Measurements from ENCODE around the gene TDRD3.

TDRD3 gene

GRCh38 chr13:60482012-60482411 lies 85.0 kb downstream of the TDRD3 start:
- H3F3A ChIP-seq (ENCODE audit: insufficient read depth, low read length) = no peaks in the 10 kb centered on the region
- no peak overlapping the region for H2AFZ ChIP-seq (ENCODE audit: low read length)
- no peaks in the 10 kb centered on the region for H4K20me1 ChIP-seq (ENCODE audit: insufficient read depth, low read length)
- H3K36me3 ChIP-seq (ENCODE audit: insufficient read depth, low read length) = peaks cover 3% of the 10 kb centered on the region; the same call in 1 of the 2 replicates
- no peaks in the 10 kb centered on the region for H3K9me2 ChIP-seq (ENCODE audit: low read depth, low read length)
- no peaks in the 10 kb centered on the region for H3K9me3 ChIP-seq (ENCODE audit: low read length)
- TF ChIP-seq, protein P1, sequence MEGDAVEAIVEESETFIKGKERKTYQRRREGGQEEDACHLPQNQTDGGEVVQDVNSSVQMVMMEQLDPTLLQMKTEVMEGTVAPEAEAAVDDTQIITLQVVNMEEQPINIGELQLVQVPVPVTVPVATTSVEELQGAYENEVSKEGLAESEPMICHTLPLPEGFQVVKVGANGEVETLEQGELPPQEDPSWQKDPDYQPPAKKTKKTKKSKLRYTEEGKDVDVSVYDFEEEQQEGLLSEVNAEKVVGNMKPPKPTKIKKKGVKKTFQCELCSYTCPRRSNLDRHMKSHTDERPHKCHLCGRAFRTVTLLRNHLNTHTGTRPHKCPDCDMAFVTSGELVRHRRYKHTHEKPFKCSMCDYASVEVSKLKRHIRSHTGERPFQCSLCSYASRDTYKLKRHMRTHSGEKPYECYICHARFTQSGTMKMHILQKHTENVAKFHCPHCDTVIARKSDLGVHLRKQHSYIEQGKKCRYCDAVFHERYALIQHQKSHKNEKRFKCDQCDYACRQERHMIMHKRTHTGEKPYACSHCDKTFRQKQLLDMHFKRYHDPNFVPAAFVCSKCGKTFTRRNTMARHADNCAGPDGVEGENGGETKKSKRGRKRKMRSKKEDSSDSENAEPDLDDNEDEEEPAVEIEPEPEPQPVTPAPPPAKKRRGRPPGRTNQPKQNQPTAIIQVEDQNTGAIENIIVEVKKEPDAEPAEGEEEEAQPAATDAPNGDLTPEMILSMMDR (IDR thresholded peaks at IDR 0.05; ENCODE audit: low read length) = no peak
- TF ChIP-seq EZH2 (IDR thresholded peaks at IDR 0.05; ENCODE audit: borderline replicate concordance, low read length) = no peak
- H3K4me1 ChIP-seq (ENCODE audit: insufficient read depth, low read length, severe bottlenecking) = no peaks in the 10 kb centered on the region
- H3K79me2 ChIP-seq (ENCODE audit: insufficient read depth, low read length) = no peaks in the 10 kb centered on the region
- no peak overlapping the region for H3K27ac ChIP-seq (ENCODE audit: low read depth, low read length, poor library complexity, severe bottlenecking)
- no peak overlapping the region for H3K4me2 ChIP-seq (ENCODE audit: low read length)
- no peak overlapping the region for H3K4me3 ChIP-seq (ENCODE audit: low read depth, low read length, poor library complexity, severe bottlenecking)
- H3K9ac ChIP-seq (ENCODE audit: low read length) = no peak overlapping the region
- no peaks in the 10 kb centered on the region for H3K27me3 ChIP-seq (ENCODE audit: insufficient read depth, low read length)

DNA sequence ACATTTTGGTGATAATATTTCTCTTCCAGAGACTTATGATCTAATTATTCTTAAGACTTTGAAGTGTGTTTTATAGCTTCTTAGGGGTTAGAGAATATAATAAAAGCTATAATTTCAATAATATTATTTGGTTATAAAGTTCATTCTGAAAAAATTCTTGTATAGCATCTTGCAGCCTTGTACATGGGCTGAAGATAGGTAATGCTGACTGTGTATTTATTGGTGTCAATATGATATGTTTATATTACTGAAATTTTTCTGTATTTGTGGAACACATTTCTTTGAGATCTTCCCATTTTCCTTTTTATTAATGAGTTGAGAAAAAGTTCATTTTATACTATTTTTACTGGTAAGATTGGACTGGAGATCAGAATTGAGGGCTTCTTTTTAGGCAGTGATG lies 87.8 kb downstream of the TDRD3 start:
- no peaks in the 10 kb centered on the region for H3F3A ChIP-seq (ENCODE audit: insufficient read depth, low read length)
- no peak overlapping the region for H2AFZ ChIP-seq (ENCODE audit: low read length)
- H3K9me3 ChIP-seq (ENCODE audit: low read length) = no peaks in the 10 kb centered on the region
- H3K27me3 ChIP-seq (ENCODE audit: insufficient read depth, low read length) = no peaks in the 10 kb centered on the region
- no peaks in the 10 kb centered on the region for H3K4me1 ChIP-seq (ENCODE audit: insufficient read depth, low read length, severe bottlenecking)
- H3K36me3 ChIP-seq (ENCODE audit: insufficient read depth, low read length) = peaks cover 10% of the 10 kb centered on the region; the same call in 1 of the 2 replicates
- no peaks in the 10 kb centered on the region for H3K9me2 ChIP-seq (ENCODE audit: low read depth, low read length)
- no peak overlapping the region for H3K4me2 ChIP-seq (ENCODE audit: low read length)
- TF ChIP-seq, protein P1 (IDR thresholded peaks at IDR 0.05; ENCODE audit: low read length) = no peak
- TF ChIP-seq EZH2 (IDR thresholded peaks at IDR 0.05; ENCODE audit: borderline replicate concordance, low read length) = no peak
- no peak overlapping the region for H3K4me3 ChIP-seq (ENCODE audit: low read depth, low read length, poor library complexity, severe bottlenecking)
- H3K79me2 ChIP-seq (ENCODE audit: insufficient read depth, low read length) = no peaks in the 10 kb centered on the region
- H4K20me1 ChIP-seq (ENCODE audit: insufficient read depth, low read length) = no peaks in the 10 kb centered on the region
- no peak overlapping the region for H3K27ac ChIP-seq (ENCODE audit: low read depth, low read length, poor library complexity, severe bottlenecking)
- H3K9ac ChIP-seq (ENCODE audit: low read length) = no peak overlapping the region

- no peak overlapping the region for H3K27ac ChIP-seq (ENCODE audit: low read depth, low read length, poor library complexity, severe bottlenecking)
- H3K36me3 ChIP-seq (ENCODE audit: insufficient read depth, low read length) = peaks cover 11% of the 10 kb centered on the region
Observed at GRCh38 chr13:60491531-60491930, 94.5 kb downstream of the TDRD3 start.

More at GRCh38 chr13:60491531-60491930, 94.5 kb downstream of the TDRD3 start:
- Histone ChIP-seq H3K4me3 (ENCODE audit: low read depth, low read length, poor library complexity, severe bottlenecking) (no peak overlapping the region), H3K79me2 (ENCODE audit: insufficient read depth, low read length) (no peaks in the 10 kb centered on the region), H2AFZ (ENCODE audit: low read length) (no peak overlapping the region), H3K4me1 (ENCODE audit: insufficient read depth, low read length, severe bottlenecking) (no peaks in the 10 kb centered on the region), H3K9ac (ENCODE audit: low read length) (no peak overlapping the region), H4K20me1 (ENCODE audit: insufficient read depth, low read length) (no peaks in the 10 kb centered on the region), H3K9me3 (ENCODE audit: low read length) (no peaks in the 10 kb centered on the region), H3F3A (ENCODE audit: insufficient read depth, low read length) (no peaks in the 10 kb centered on the region), H3K4me2 (ENCODE audit: low read length) (no peak overlapping the region), H3K9me2 (ENCODE audit: low read depth, low read length) (no peaks in the 10 kb centered on the region), H3K27me3 (ENCODE audit: insufficient read depth, low read length) (no peaks in the 10 kb centered on the region)
- no peak for TF ChIP-seq EZH2 (IDR thresholded peaks at IDR 0.05; ENCODE audit: borderline replicate concordance, low read length)
- TF ChIP-seq, protein P1 (IDR thresholded peaks at IDR 0.05; ENCODE audit: low read length) = no peak

All from OCI-LY1 (cell line).